Astrocyte (in vitro differentiated cells and primary cell): ENCODE data around the gene KRTAP3-1. TPM values are rescaled to one million over a fixed set of nuclear protein-coding genes. Genes with fewer than 3 reads are reported as not detected.

Source experiments
- DNase-seq: peaks from one replicate; pipeline ENCODE4 v3.0.0-alpha.2; 2010; ENCODE audit warnings: low read depth
- FAIRE-seq: peaks from 2 replicates; lab custom pipeline; 2011; peaks lifted over from hg19 to GRCh38; lab: Jason Lieb, UNC
- H2AFZ ChIP-seq: 2 replicates; pipeline ENCODE4 v1.6.0; 2012; ENCODE audit warnings: low read depth, low read length, inconsistent platforms
- H3K27ac ChIP-seq: 2 replicates; pipeline ENCODE4 v1.5.1; 2011; ENCODE audit warnings: low read depth, low read length, inconsistent platforms
- H3K27me3 ChIP-seq: 2 replicates; pipeline ENCODE4 v1.6.0; 2011; ENCODE audit warnings: low read length, inconsistent platforms; ENCODE audit not compliant: insufficient read depth
- H3K36me3 ChIP-seq: 2 replicates; pipeline ENCODE4 v1.5.1; 2011; ENCODE audit warnings: low read length, inconsistent platforms; ENCODE audit not compliant: insufficient read depth
- H3K4me1 ChIP-seq: 2 replicates; pipeline ENCODE4 v1.5.1; 2011; ENCODE audit warnings: low read length, inconsistent platforms; ENCODE audit not compliant: insufficient read depth
- H3K4me2 ChIP-seq: 2 replicates; pipeline ENCODE4 v1.6.0; 2012; ENCODE audit warnings: low read length, inconsistent platforms
- H3K4me3 ChIP-seq: 2 replicates; pipeline ENCODE4 v1.5.1; 2011; ENCODE audit warnings: low read depth, mild to moderate bottlenecking, low read length, inconsistent platforms; ENCODE audit not compliant: insufficient read depth
- H3K79me2 ChIP-seq: 2 replicates; pipeline ENCODE4 v1.6.0; 2012; ENCODE audit warnings: mild to moderate bottlenecking, low read length, inconsistent platforms; ENCODE audit not compliant: insufficient read depth
- H3K9ac ChIP-seq: 2 replicates; pipeline ENCODE4 v1.6.0; 2012; ENCODE audit warnings: mild to moderate bottlenecking, low read length, inconsistent platforms
- H3K9me3 ChIP-seq: 2 replicates; pipeline ENCODE4 v1.5.1; 2012; ENCODE audit warnings: low read depth, mild to moderate bottlenecking, low read length, inconsistent platforms; ENCODE audit not compliant: insufficient read depth
- H4K20me1 ChIP-seq: 2 replicates; pipeline ENCODE4 v1.6.0; 2012; ENCODE audit warnings: low read length, inconsistent platforms; ENCODE audit not compliant: insufficient read depth
- H3K27ac Mint-ChIP-seq: one replicate; pipeline ENCODE4 v1.8.0; 2021; ENCODE audit warnings: mild to moderate bottlenecking, mixed read lengths; ENCODE audit not compliant: unreplicated experiment
- H3K27me3 Mint-ChIP-seq: one replicate; pipeline ENCODE4 v1.8.0; 2021; ENCODE audit warnings: low read depth, mixed read lengths; ENCODE audit not compliant: unreplicated experiment
- H3K36me3 Mint-ChIP-seq: one replicate; pipeline ENCODE4 v1.8.0; 2021; ENCODE audit warnings: low read depth, mixed read lengths; ENCODE audit not compliant: unreplicated experiment
- H3K4me1 Mint-ChIP-seq: one replicate; pipeline ENCODE4 v1.8.0; 2021; ENCODE audit warnings: low read depth, mixed read lengths; ENCODE audit not compliant: unreplicated experiment
- H3K4me3 Mint-ChIP-seq: one replicate; pipeline ENCODE4 v1.8.0; 2021; ENCODE audit warnings: mild to moderate bottlenecking, moderate library complexity, mixed read lengths; ENCODE audit not compliant: unreplicated experiment
- H3K9me3 Mint-ChIP-seq: one replicate; pipeline ENCODE4 v1.8.0; 2021; ENCODE audit warnings: mild to moderate bottlenecking, mixed read lengths; ENCODE audit not compliant: unreplicated experiment
- EZH2 ChIP-seq: IDR thresholded peaks from 2 replicates; pipeline ENCODE4 v1.6.1; 2012; ENCODE audit warnings: mild to moderate bottlenecking, low read length, inconsistent platforms; ENCODE audit not compliant: insufficient read depth
- total RNA-seq: library from RNA; stranded (reverse); gene quantifications from 2 replicates; pipeline ENCODE4 v1.2.1, GENCODE V29; 2021
- TF ChIP-seq, protein P1 (sequence below): IDR thresholded peaks from 2 replicates; pipeline ENCODE4 v1.5.1; 2011; ENCODE audit warnings: low read depth, mild to moderate bottlenecking, inconsistent platforms, low read length, moderate library complexity; ENCODE audit not compliant: insufficient read depth

Gene KRTAP3-1
- total RNA-seq, 1 donor from 2014 or later: not detected

GRCh38 chr17:41026715-41027471, 18.0 kb upstream of the KRTAP3-1 start, which contains the start of gene KRTAP1-5:
KRTAP1-5 (minus strand) TSS chr17:41027208; CDS start chr17:41027155, 53 bp downstream.
- peak; percentile 88 for FAIRE-seq
- no peaks in the 10 kb centered on the region for H4K20me1 ChIP-seq
- Mint-ChIP-seq H3K4me1 (peaks cover 1% of the 10 kb centered on the region), H3K4me3 (no peak within 1 kb of the TSS), H3K9me3 (no peaks in the 10 kb centered on the region), H3K27ac (no peak within 1 kb of the TSS), H3K36me3 (no peaks in the 10 kb centered on the region), H3K27me3 (no peaks in the 10 kb centered on the region)
- H3K9ac ChIP-seq: no peak within 1 kb of the TSS
- H3K4me3 ChIP-seq: no peak within 1 kb of the TSS
- H2AFZ ChIP-seq: no peak within 1 kb of the TSS
- H3K4me2 ChIP-seq: no peak within 1 kb of the TSS
- peak; percentile 74 for DNase-seq
- TF ChIP-seq EZH2: no peak
- TF ChIP-seq, protein P1, sequence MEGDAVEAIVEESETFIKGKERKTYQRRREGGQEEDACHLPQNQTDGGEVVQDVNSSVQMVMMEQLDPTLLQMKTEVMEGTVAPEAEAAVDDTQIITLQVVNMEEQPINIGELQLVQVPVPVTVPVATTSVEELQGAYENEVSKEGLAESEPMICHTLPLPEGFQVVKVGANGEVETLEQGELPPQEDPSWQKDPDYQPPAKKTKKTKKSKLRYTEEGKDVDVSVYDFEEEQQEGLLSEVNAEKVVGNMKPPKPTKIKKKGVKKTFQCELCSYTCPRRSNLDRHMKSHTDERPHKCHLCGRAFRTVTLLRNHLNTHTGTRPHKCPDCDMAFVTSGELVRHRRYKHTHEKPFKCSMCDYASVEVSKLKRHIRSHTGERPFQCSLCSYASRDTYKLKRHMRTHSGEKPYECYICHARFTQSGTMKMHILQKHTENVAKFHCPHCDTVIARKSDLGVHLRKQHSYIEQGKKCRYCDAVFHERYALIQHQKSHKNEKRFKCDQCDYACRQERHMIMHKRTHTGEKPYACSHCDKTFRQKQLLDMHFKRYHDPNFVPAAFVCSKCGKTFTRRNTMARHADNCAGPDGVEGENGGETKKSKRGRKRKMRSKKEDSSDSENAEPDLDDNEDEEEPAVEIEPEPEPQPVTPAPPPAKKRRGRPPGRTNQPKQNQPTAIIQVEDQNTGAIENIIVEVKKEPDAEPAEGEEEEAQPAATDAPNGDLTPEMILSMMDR: no peak
- peaks cover 5% of the 10 kb centered on the region for H3K4me1 ChIP-seq
- H3K27ac ChIP-seq: no peak within 1 kb of the TSS
- H3K27me3 ChIP-seq: no peaks in the 10 kb centered on the region
- no peaks in the 10 kb centered on the region for H3K79me2 ChIP-seq
- no peaks in the 10 kb centered on the region for H3K9me3 ChIP-seq
- no peaks in the 10 kb centered on the region for H3K36me3 ChIP-seq

DNA sequence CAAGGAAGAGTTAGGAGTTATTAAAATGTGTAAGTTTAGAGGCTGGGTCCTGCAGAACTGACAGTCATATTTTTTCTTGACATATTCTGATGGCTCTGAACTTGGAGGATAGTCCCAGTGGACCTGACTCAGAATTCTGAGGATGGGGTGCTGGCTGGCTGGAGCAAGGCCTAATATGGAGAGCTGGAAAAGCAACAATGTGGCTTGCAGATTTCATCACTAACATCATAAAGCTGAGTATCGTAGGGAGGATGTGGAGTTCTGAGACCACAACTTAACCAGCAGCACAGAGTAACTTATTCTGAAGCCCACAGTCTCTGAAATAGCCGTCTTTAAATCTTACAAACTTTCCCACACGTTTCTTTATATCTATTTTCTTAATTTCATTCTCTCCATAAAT, 15.8 kb upstream of the KRTAP3-1 start:
- Histone ChIP-seq H3K27me3 (no peaks in the 10 kb centered on the region), H3K36me3 (no peaks in the 10 kb centered on the region), H3K9ac (no peak overlapping the region), H3K4me1 (peaks cover 5% of the 10 kb centered on the region), H3K79me2 (no peaks in the 10 kb centered on the region), H3K9me3 (no peaks in the 10 kb centered on the region), H4K20me1 (no peaks in the 10 kb centered on the region), H3K27ac (no peak overlapping the region), H2AFZ (no peak overlapping the region), H3K4me2 (no peak overlapping the region), H3K4me3 (no peak overlapping the region)
- Mint-ChIP-seq H3K9me3 (no peaks in the 10 kb centered on the region), H3K27ac (no peak overlapping the region), H3K4me3 (no peak overlapping the region), H3K36me3 (no peaks in the 10 kb centered on the region), H3K4me1 (peaks cover 1% of the 10 kb centered on the region), H3K27me3 (no peaks in the 10 kb centered on the region)
- TF ChIP-seq, protein P1: no peak
- DNase-seq: no peak
- no peak for FAIRE-seq

GRCh38 chr17:41020336-41020735, 11.4 kb upstream of the KRTAP3-1 start:
- Mint-ChIP-seq H3K36me3 (no peaks in the 10 kb centered on the region), H3K27ac (no peak overlapping the region), H3K27me3 (no peaks in the 10 kb centered on the region), H3K4me1 (peaks cover 1% of the 10 kb centered on the region), H3K4me3 (no peak overlapping the region), H3K9me3 (no peaks in the 10 kb centered on the region)
- Histone ChIP-seq H3K9me3 (no peaks in the 10 kb centered on the region), H3K36me3 (no peaks in the 10 kb centered on the region), H2AFZ (no peak overlapping the region), H3K27ac (no peak overlapping the region), H3K9ac (no peak overlapping the region), H4K20me1 (no peaks in the 10 kb centered on the region), H3K4me1 (no peaks in the 10 kb centered on the region), H3K79me2 (no peaks in the 10 kb centered on the region), H3K4me2 (no peak overlapping the region), H3K4me3 (no peak overlapping the region), H3K27me3 (no peaks in the 10 kb centered on the region)
- no peak for DNase-seq
- no peak for FAIRE-seq
- TF ChIP-seq, protein P1: no peak
- TF ChIP-seq EZH2: no peak
